ENCODE data around the gene CDK6.

Gene CDK6

GRCh38 chr7:92827464-92828120 is 8.8 kb downstream of the CDK6 start:
- in situ Hi-C loops (cut with MboI; ENCODE audit: low sequenced_read_pairs), result no loop called here

- in situ Hi-C loops (cut with MboI; ENCODE audit: low sequenced_read_pairs), result no loop called here
Measured at GRCh38 chr7:92826258-92826938, 10.0 kb downstream of the CDK6 start.

- in situ Hi-C loops (cut with MboI; ENCODE audit: low sequenced_read_pairs), result no loop called here
Measured at GRCh38 chr7:92824901-92825480, 11.4 kb downstream of the CDK6 start.

GRCh38 chr7:92824450-92824849 is 11.9 kb downstream of the CDK6 start:
- in situ Hi-C loops (cut with MboI; ENCODE audit: low sequenced_read_pairs), result no loop called here

GRCh38 chr7:92823042-92823441 is 13.3 kb downstream of the CDK6 start:
- in situ Hi-C loops (cut with MboI; ENCODE audit: low sequenced_read_pairs), result no loop called here

- in situ Hi-C loops (cut with MboI; ENCODE audit: low sequenced_read_pairs), result no loop called here
Measured at GRCh38 chr7:92820191-92820590, 16.2 kb downstream of the CDK6 start.

GRCh38 chr7:92817398-92817797 is 19.0 kb downstream of the CDK6 start:
- in situ Hi-C loops (cut with MboI; ENCODE audit: low sequenced_read_pairs), result no loop called here

- in situ Hi-C loops (cut with MboI; ENCODE audit: low sequenced_read_pairs), result no loop called here
Measured at GRCh38 chr7:92815412-92815811, 21.0 kb downstream of the CDK6 start.

GRCh38 chr7:92813390-92814024 is 22.9 kb downstream of the CDK6 start:
- in situ Hi-C loops (cut with MboI; ENCODE audit: low sequenced_read_pairs), result no loop called here

- in situ Hi-C loops (cut with MboI; ENCODE audit: low sequenced_read_pairs), result no loop called here
Measured at GRCh38 chr7:92811158-92811557, 25.2 kb downstream of the CDK6 start.

GRCh38 chr7:92809760-92810573 is 26.4 kb downstream of the CDK6 start:
- in situ Hi-C loops (cut with MboI; ENCODE audit: low sequenced_read_pairs), result no loop called here

- in situ Hi-C loops (cut with MboI; ENCODE audit: low sequenced_read_pairs), result no loop called here
Measured at GRCh38 chr7:92809397-92809759, 27.0 kb downstream of the CDK6 start.

GRCh38 chr7:92808635-92809034 is 27.7 kb downstream of the CDK6 start:
- in situ Hi-C loops (cut with MboI; ENCODE audit: low sequenced_read_pairs), result no loop called here

- in situ Hi-C loops (cut with MboI; ENCODE audit: low sequenced_read_pairs), result no loop called here
Measured at GRCh38 chr7:92808006-92808405, 28.4 kb downstream of the CDK6 start.

GRCh38 chr7:92806496-92806895 is 29.9 kb downstream of the CDK6 start:
- in situ Hi-C loops (cut with MboI; ENCODE audit: low sequenced_read_pairs), result no loop called here

GRCh38 chr7:92802406-92802805 is 34.0 kb downstream of the CDK6 start:
- in situ Hi-C loops (cut with MboI; ENCODE audit: low sequenced_read_pairs), result no loop called here

- in situ Hi-C loops (cut with MboI; ENCODE audit: low sequenced_read_pairs), result no loop called here
Measured at GRCh38 chr7:92799446-92800211, 36.7 kb downstream of the CDK6 start.

- in situ Hi-C loops (cut with MboI; ENCODE audit: low sequenced_read_pairs), result no loop called here
Measured at GRCh38 chr7:92798517-92799249, 37.7 kb downstream of the CDK6 start.

- in situ Hi-C loops (cut with MboI; ENCODE audit: low sequenced_read_pairs), result no loop called here
Measured at GRCh38 chr7:92797693-92798092, 38.7 kb downstream of the CDK6 start.

GRCh38 chr7:92797284-92797683 is 39.1 kb downstream of the CDK6 start:
- in situ Hi-C loops (cut with MboI; ENCODE audit: low sequenced_read_pairs), result no loop called here

Measured in HL-60/S4 (cell line).